Hepatocyte (in vitro differentiated cells): Measurements from ENCODE around the gene EFHD2. TPM values are rescaled to one million over a fixed set of nuclear protein-coding genes. Genes with fewer than 3 reads are reported as not detected.

ENCODE experiments used
- DNase-seq: peaks from one replicate; pipeline ENCODE4 v3.0.0-alpha.2; 2016; ENCODE audit warnings: low spot score
- H2AFZ ChIP-seq: fragments of 200-600 bp; sonication (generic); 2 replicates; pipeline ENCODE4 v1.6.0; 2016; ENCODE audit warnings: antibody characterized with exemption, mild to moderate bottlenecking
- H3K27ac ChIP-seq: fragments of 200-600 bp; sonication (generic); 2 replicates; pipeline ENCODE4 v1.5.1; 2016; ENCODE audit warnings: mild to moderate bottlenecking
- H3K27me3 ChIP-seq: fragments of 200-600 bp; sonication (generic); 2 replicates; pipeline ENCODE4 v1.6.1; 2016
- H3K36me3 ChIP-seq: fragments of 200-600 bp; sonication (generic); replicated peaks from 2 replicates; pipeline ENCODE4 v1.5.1; 2016; ENCODE audit warnings: low read depth; ENCODE audit not compliant: insufficient read depth
- H3K4me1 ChIP-seq: fragments of 200-600 bp; sonication (generic); 2 replicates; pipeline ENCODE4 v1.5.1; 2016; ENCODE audit warnings: mild to moderate bottlenecking, moderate library complexity; ENCODE audit not compliant: insufficient read depth
- H3K4me2 ChIP-seq: fragments of 200-600 bp; sonication (generic); 2 replicates; pipeline ENCODE4 v1.6.0; 2016
- H3K4me3 ChIP-seq: fragments of 200-600 bp; sonication (generic); 2 replicates; pipeline ENCODE4 v1.5.1; 2016; ENCODE audit warnings: mild to moderate bottlenecking
- H3K79me2 ChIP-seq: fragments of 200-600 bp; sonication (generic); 2 replicates; pipeline ENCODE4 v1.6.0; 2017; ENCODE audit warnings: mild to moderate bottlenecking
- H3K9me2 ChIP-seq: fragments of 200-600 bp; sonication (generic); replicated peaks from 2 replicates; pipeline ENCODE4 v1.6.0; 2017; ENCODE audit warnings: mild to moderate bottlenecking; ENCODE audit not compliant: insufficient read depth
- H3K9me3 ChIP-seq: fragments of 200-600 bp; sonication (generic); 2 replicates; pipeline ENCODE4 v1.5.1; 2016; ENCODE audit warnings: low read depth, mild to moderate bottlenecking
- H4K20me1 ChIP-seq: fragments of 200-600 bp; sonication (generic); 2 replicates; pipeline ENCODE4 v1.6.0; 2016; ENCODE audit warnings: mild to moderate bottlenecking; ENCODE audit not compliant: insufficient read depth, poor library complexity, severe bottlenecking
- EZH2 ChIP-seq: fragments of 200-600 bp; sonication (generic); IDR thresholded peaks from 2 replicates; pipeline ENCODE4 v1.6.1; 2016; ENCODE audit warnings: antibody characterized with exemption, mild to moderate bottlenecking, borderline replicate concordance
- EZH2phosphoT487 ChIP-seq: fragments of 200-600 bp; sonication (generic); IDR thresholded peaks from one replicate; pipeline ENCODE4 v1.6.1; 2018; ENCODE audit warnings: antibody characterized with exemption, mild to moderate bottlenecking, low read depth, moderate library complexity; ENCODE audit not compliant: unreplicated experiment, severe bottlenecking
- WGBS: methylation state at CpG from one replicate; pipeline ENCODE4 v1.1.6; 2016; ENCODE audit warnings: low lambda C conversion rate; ENCODE audit errors: missing lambda C conversion rate; 5-methylcytosine and 5-hydroxymethylcytosine counted together
- polyA plus RNA-seq: library from polyadenylated mRNA; unstranded; fragments of >200 nt; fragmentation: Nextera tagmentation; extraction: Ambion mirVana; gene quantifications from 2 replicates; pipeline ENCODE4 v1.2.1, GENCODE V29; 2016
- total RNA-seq: library from RNA; depleted of rRNA; stranded (reverse); fragments of >200 nt; gene quantifications from 2 replicates; pipeline ENCODE4 v1.2.3, GENCODE V29; 2014
- TF ChIP-seq, protein P1 (sequence below): fragments of 200-600 bp; sonication (generic); IDR thresholded peaks from 2 replicates; pipeline ENCODE4 v1.5.1; 2016; ENCODE audit warnings: antibody characterized with exemption, mild to moderate bottlenecking; ENCODE audit not compliant: poor library complexity

Gene EFHD2
- total and polyA plus RNA-seq, 2 experiments from 2014 or later, result 34.4 to 63.7 TPM

DNA sequence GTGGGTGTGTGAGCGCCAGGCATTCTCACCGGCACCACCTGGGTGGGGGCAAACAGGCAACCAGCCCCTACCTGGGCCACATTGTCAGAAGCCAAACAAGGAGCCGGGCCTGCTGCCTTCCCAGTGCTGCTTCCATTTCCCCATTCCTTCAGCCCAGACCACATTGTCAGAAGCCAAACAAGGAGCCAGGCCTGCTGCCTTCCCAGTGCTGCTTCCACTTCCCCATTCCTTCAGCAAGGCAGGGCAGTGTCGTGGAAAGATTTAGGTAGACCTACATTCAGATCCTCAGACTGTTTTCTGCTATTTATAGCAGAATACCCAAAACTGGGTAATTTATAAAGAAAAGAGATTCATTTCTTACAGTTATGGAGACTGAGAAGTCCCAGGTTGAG is 47.0 kb upstream of the EFHD2 start:
- Histone ChIP-seq H3K36me3 (no peaks in the 10 kb centered on the region), H3K9me2 (no peaks in the 10 kb centered on the region), H2AFZ (no peak overlapping the region), H3K27me3 (no peaks in the 10 kb centered on the region), H3K27ac (no peak overlapping the region), H3K4me2 (no peak overlapping the region), H3K4me1 (no peaks in the 10 kb centered on the region), H3K79me2 (no peaks in the 10 kb centered on the region), H4K20me1 (no peaks in the 10 kb centered on the region), H3K9me3 (no peaks in the 10 kb centered on the region), H3K4me3 (no peak overlapping the region)
- no peak for TF ChIP-seq EZH2phosphoT487
- no peak for DNase-seq
- WGBS, result 96% methylated on average over 4 of the region's 4 CpGs

DNA sequence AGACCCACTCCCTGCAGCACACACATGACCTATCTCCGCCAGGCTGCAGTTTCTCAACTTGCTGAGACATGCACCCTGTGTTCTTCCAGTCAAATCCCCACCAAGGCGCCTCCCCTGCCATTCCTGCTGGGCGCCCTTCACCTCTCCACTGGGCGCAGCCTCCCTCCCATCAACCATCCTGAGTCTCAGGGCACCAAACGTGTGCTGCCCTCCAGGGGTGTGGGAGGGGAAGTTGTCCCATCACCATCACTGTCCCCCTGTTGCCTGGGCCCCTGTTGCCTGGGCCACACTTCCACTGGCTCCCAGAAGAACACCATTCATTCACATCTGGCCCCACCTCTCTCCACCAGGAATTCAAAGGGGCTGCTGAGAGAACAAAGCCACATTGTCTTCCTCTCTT is 44.9 kb upstream of the EFHD2 start:
- H3K36me3 ChIP-seq, result no peaks in the 10 kb centered on the region
- H2AFZ ChIP-seq, result no peak overlapping the region
- TF ChIP-seq EZH2 (no peak), EZH2phosphoT487 (no peak)
- TF ChIP-seq, protein P1, sequence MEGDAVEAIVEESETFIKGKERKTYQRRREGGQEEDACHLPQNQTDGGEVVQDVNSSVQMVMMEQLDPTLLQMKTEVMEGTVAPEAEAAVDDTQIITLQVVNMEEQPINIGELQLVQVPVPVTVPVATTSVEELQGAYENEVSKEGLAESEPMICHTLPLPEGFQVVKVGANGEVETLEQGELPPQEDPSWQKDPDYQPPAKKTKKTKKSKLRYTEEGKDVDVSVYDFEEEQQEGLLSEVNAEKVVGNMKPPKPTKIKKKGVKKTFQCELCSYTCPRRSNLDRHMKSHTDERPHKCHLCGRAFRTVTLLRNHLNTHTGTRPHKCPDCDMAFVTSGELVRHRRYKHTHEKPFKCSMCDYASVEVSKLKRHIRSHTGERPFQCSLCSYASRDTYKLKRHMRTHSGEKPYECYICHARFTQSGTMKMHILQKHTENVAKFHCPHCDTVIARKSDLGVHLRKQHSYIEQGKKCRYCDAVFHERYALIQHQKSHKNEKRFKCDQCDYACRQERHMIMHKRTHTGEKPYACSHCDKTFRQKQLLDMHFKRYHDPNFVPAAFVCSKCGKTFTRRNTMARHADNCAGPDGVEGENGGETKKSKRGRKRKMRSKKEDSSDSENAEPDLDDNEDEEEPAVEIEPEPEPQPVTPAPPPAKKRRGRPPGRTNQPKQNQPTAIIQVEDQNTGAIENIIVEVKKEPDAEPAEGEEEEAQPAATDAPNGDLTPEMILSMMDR, result no peak
- no peaks in the 10 kb centered on the region for H3K9me2 ChIP-seq
- H3K27ac ChIP-seq, result no peak overlapping the region
- H4K20me1 ChIP-seq, result no peaks in the 10 kb centered on the region
- H3K4me3 ChIP-seq, result no peak overlapping the region
- H3K9me3 ChIP-seq, result no peaks in the 10 kb centered on the region
- 82% methylated on average over 5 of the region's 5 CpGs for WGBS
- H3K79me2 ChIP-seq, result no peaks in the 10 kb centered on the region
- no peaks in the 10 kb centered on the region for H3K4me1 ChIP-seq
- DNase-seq, result no peak
- H3K4me2 ChIP-seq, result no peak overlapping the region
- H3K27me3 ChIP-seq, result no peaks in the 10 kb centered on the region

DNA sequence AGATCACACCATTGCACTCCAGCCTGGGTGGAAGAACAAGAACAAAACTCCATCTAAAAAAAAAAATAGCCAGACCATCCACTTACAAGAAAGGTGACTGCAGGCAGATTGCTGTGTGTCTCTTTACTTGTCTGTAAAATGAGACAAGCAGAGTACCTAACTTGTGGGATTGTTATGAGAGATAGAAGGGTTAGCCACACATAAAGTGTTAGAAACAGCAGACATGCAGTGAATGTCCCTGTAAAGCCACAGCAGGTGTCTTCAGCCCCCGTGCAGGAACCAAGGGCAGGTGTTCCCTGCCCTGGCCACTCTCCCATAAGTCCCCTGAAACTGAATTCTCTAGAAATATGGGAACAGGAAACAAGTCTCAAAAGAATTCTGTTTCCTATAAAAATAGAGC is 40.8 kb upstream of the EFHD2 start:
- Histone ChIP-seq H3K4me3 (no peak overlapping the region), H3K27ac (no peak overlapping the region), H3K4me2 (no peak overlapping the region), H3K9me3 (no peaks in the 10 kb centered on the region), H3K36me3 (no peaks in the 10 kb centered on the region), H3K27me3 (no peaks in the 10 kb centered on the region), H3K9me2 (no peaks in the 10 kb centered on the region), H3K79me2 (no peaks in the 10 kb centered on the region), H3K4me1 (peaks cover 14% of the 10 kb centered on the region), H4K20me1 (no peaks in the 10 kb centered on the region), H2AFZ (no peak overlapping the region)
- no peak for TF ChIP-seq EZH2phosphoT487
- TF ChIP-seq EZH2, result no peak
- TF ChIP-seq, protein P1, result no peak
- WGBS, result 79% methylated on average over 1 of the region's 1 CpG
- DNase-seq, result no peak

DNA sequence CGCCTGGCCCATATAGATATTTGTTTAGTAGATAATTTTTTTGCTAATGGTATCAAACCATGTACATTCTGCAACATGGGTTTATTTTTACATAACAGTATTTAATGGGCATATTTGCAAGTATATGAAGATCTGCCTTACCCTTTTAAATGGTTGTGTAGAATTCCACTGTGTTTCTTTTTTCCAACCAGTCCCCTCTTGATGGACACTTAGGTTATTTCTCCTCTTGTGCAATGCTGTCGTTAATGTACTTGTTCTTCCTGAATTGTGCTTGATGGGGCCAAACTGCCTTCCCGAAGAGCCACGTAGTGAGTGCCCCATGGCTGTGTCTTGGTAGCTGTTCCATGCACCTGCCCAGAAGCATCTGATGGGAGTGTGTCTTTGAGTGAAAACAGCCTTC is 39.4 kb upstream of the EFHD2 start:
- Histone ChIP-seq H3K9me2 (no peaks in the 10 kb centered on the region), H4K20me1 (no peaks in the 10 kb centered on the region), H3K79me2 (no peaks in the 10 kb centered on the region), H3K4me1 (peaks cover 14% of the 10 kb centered on the region), H2AFZ (no peak overlapping the region), H3K4me3 (no peak overlapping the region), H3K9me3 (no peaks in the 10 kb centered on the region), H3K36me3 (no peaks in the 10 kb centered on the region), H3K4me2 (no peak overlapping the region), H3K27me3 (no peaks in the 10 kb centered on the region), H3K27ac (no peak overlapping the region)
- no peak for DNase-seq
- WGBS, result 95% methylated on average over 4 of the region's 4 CpGs
- no peak for TF ChIP-seq EZH2phosphoT487
- TF ChIP-seq EZH2, result no peak
- TF ChIP-seq, protein P1, result no peak
